GM18868 (cell line): Measurements from ENCODE around the gene CDKL4.
A peak's percentile ranks its signal among the peaks of the same experiment; 100 is the strongest.
"Not testable (repeated sequence)": the region's sequence is repeated elsewhere in the genome, so short reads cannot be mapped to it uniquely, and the experiment has no call there.

Experiments
- ATAC-seq: cut with Tn5 transposase; IDR thresholded peaks from one replicate; pipeline ENCODE4 v1.9.1; 2021; ENCODE audit warnings: mild to moderate bottlenecking, moderate library complexity; ENCODE audit not compliant: unreplicated experiment

Gene CDKL4

GRCh38 chr2:39243469-39244123 lies at the start of gene CDKL4:
TSS of gene CDKL4 (minus strand) at chr2:39243970.
- no peak for ATAC-seq

GRCh38 chr2:39290433-39290832 lies 46.7 kb upstream of the CDKL4 start:
- no peak for ATAC-seq

- ATAC-seq: no peak
Observed at GRCh38 chr2:39289609-39290008, 45.8 kb upstream of the CDKL4 start.

- ATAC-seq: no peak
Observed at GRCh38 chr2:39283561-39283960, 39.8 kb upstream of the CDKL4 start.

- ATAC-seq: no peak
Observed at GRCh38 chr2:39281391-39281790, 37.6 kb upstream of the CDKL4 start.

DNA sequence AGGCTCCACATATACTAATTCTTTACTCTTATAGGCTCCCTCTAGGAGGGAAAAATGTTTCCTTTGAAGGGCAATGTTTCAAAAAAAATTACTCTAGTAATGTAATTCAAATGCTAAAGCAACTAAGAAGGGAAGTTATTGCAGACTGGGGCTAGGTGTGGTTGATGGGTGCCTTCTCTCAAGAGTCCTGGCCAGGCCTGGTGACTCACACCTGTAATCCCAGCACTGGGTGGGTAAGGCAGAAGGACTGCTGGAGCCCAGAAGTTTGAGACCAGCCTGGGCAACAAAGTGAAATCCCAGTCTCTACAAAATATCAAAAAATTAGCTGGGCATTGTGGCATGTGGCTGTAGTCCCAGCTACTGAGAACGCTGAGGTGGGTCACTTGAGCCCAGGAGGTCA lies 31.2 kb upstream of the CDKL4 start:
- no peak for ATAC-seq

DNA sequence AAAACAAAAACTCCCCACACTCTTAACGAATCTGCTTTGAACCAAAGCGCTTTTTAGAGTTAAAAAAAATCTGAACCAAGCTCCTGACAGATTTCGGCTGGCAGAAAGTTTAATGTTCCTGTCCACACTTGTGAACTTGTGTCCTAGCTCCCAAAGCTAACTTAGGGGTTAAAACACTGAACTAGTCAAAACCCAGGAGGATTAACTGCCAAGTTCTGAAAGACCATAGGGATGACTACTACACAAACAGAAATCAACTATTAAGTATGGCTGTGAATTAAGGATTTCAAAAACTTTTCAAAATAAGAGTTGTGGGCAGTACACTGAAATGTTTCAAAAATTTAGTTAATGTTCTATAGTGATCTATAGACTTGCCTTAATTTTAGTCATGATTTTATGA lies 26.2 kb upstream of the CDKL4 start:
- no peak for ATAC-seq

GRCh38 chr2:39266916-39267434 lies 23.2 kb upstream of the CDKL4 start:
- ATAC-seq: no peak

- ATAC-seq: peak; percentile 83
Observed at GRCh38 chr2:39266139-39266805, 22.5 kb upstream of the CDKL4 start.

GRCh38 chr2:39265315-39265714 lies 21.5 kb upstream of the CDKL4 start:
- ATAC-seq: no peak

DNA sequence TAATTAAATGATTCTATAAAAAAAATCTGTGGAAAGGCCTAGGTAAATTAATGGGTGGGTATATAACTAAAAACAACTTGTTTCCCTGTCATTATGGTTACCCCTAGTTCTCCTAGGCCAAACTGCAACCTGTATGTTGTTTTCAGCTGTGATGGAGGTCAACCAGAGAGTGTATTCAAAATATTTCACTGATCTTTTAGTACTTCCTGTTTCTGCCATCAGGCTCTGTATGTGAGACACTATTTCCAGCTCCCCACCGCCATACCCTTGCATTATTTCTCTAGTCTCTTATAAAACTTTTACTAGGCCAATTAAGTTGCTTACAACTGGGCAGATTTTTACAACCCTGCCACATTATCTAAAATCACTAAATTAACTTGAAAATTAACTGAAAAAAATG lies 21.0 kb upstream of the CDKL4 start:
- peak; percentile 63 for ATAC-seq

DNA sequence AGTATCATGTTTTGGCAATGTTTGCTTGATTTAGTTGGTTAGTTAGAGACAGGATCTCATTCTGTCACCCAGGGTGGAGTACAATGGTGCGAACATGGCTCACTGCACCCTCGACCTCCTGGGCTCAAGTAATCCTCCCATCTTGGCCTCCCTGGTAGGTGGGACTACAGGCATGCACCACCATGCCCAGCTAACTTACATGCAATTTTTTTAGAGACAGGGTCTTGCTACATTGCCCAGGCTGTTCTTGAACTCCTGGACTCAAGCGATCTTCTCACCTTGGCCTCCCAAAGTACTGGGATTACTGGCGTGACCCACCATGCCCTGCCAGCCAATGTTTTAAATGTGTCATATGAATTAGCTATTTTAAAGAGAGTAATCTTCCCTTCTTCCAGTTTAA lies 16.3 kb upstream of the CDKL4 start:
- no peak for ATAC-seq

DNA sequence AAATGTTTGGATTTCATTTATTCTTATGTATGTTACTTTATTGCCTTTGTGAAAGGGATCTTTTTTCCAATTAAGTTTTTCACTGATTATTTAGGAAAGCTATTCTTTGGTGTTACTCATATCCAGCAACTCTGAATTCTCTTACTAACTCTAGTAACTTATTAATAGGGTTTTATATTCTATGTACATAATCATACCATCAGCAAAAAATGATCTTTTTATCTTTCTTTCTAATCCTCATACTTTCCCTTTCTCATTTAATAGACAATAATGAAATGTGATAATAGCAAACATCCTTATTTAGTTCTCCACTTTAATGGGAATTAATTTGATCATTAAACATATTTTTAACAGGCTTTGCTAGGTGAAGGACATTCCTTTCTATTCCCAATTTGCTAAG lies 12.3 kb upstream of the CDKL4 start:
- no peak for ATAC-seq

DNA sequence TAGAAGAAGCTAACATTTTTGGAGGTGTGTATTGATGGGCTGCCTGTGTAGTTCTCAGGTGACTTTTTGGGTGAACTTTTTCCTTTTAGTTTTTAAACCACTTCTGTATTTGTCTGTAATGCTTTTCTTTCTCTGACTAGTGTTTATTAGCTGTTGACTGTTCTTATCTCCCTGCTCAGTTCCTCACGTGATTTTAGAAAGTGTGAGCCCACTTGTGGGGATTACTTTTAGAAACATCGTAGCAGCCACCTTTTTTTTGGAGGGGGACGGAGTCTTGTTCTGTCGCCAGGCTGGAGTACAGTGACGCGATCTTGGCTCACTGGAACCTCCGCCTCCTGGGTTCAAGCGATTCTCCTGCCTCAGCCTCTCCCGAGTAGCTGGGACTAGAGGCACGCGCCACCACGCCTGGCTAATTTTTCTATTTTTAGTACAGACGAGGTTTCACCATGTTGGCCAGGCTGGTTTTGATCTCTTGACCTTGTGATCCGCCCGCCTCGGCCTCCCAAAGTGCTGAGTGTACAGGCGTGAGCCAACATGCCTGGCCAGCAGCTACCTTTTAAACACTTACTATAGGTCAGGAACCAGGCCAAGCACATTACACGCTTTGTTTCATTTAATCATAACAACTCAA lies 9.2 kb upstream of the CDKL4 start:
- ATAC-seq: no peak

DNA sequence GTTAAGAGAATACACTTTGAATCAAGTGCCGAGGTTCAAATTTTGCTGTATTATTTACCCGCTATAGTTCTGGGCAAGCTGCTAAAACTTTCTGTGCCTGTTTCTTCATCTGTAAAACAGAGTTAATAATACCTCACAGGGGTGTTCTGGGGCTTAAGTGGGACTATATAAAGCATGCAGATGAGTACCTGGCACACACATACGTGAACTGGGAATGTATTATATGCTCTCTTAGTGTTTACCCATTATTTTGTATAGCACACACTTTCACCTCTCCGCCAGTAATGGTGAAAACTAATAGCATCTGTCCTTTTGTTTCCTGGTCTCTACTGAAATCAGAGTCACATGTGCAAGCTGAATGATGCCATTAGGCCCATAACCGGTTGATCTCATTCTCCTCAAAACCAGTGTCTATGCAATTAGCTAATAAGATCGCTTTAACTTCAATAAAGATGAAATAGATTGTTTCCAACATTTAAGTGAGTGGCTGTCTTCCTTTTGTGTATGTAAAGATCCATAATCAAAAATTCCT lies 3.8 kb upstream of the CDKL4 start:
- no peak for ATAC-seq

GRCh38 chr2:39246382-39246980 lies 2.7 kb upstream of the CDKL4 start:
- no peak for ATAC-seq

GRCh38 chr2:39244963-39245625 lies 1.3 kb upstream of the CDKL4 start:
- not testable (repeated sequence) for ATAC-seq

DNA sequence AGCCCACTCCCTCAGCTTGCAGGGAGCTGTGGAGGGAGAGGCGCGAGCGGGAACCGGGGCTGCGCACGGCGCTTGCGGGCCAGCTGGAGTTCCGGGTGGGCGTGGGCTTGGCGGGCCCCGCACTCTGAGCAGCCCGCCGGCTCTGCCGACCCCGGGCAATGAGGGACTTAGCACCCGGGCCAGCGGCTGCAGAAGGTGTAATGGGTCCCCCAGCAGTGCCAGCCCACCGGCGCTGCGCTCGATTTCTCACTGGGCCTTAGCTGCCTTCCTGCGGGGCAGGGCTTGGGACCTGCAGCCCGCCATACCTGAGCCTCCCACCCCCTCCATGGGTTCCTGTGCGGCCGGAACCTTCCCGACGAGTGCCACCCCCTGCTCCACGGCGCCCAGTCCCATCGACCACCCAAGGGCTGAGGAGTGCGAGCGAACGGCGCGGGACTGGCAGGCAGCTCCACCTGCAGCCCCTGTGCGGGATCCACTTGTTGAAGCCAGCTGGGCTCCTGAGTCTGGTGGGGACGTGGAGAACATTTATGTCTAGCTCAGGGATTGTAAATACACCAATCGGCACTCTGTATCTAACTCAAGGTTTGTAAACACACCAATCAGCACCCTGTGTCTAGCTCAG lies 582 bp upstream of the CDKL4 start:
- not testable (repeated sequence) for ATAC-seq

- no peak for ATAC-seq
Observed at GRCh38 chr2:39241588-39241987, 2.2 kb downstream of the CDKL4 start.

DNA sequence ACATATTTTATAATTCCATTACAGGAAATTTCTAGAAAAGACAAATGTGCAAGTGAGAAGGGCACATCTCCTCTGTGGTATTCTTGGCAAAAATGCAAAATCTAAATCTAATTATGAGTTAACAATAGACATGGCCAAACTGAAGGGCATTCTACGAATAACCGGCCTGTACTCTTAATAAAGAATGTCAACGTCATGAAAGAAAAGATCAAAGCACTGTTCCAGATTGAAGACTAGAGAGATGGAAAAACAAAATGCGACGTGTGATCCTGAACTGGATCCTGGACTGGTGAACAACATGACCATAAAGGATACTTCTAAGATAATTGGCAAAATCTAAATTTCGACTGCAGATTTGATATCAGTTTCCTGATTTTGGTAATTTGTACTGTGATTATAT lies 3.0 kb downstream of the CDKL4 start:
- no peak for ATAC-seq
